HG02970 (cell line): ENCODE results near the gene WHRN.
A peak's percentile ranks its signal among the peaks of the same experiment; 100 is the strongest.

Experiments
- ATAC-seq: cut with Tn5 transposase; IDR thresholded peaks from one replicate; pipeline ENCODE4 v1.9.1; 2021; ENCODE audit warnings: mild to moderate bottlenecking, moderate library complexity, moderate number of reproducible peaks; ENCODE audit not compliant: unreplicated experiment, low FRiP score

WHRN gene

DNA sequence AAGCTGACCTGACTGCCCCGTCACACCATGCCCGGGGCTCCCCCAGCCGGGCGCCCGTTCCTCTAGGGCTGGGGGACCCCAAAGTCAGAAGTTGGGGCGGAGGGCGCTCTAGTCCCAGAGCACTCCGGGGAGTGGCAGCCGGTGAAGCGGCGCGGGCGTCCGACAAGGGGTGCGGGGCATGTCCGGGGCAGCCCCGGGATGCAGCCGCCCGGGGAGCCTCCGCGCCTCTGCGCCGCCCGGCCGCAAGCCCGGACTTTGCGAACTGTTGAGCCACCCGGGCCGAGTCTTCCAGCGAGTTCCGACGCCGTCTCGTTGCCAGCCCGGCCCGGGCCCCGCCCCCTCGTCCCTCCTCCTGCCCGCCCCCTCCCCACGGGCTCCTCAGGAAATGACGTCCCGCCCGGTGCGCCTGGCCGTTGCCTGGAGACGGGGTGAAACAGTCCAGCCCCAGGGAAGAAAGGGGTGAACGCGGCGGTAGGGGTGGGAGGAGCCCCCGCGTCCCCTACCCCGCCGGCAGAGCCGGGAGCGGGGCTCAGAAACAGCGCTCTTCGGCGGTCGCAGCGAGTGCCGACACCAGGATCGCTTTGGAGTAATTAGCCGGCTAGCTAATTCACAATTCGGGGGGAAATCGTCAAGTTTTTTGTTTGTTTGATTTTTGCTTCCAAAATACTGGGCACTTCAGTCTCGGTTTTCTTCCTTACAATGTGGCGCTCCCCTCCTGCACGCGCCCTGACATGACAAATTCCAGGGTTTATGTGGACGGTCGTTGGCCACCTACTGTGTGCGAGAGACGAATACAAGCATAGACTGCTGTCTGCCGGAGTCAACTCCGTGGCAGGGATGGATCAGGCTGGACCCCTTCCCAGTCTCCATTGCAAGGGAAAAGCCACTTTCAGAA, at the start of gene WHRN:
TSS of gene WHRN (minus strand) at position 287 of the 895 bp plus-strand sequence. CDS start 672 bp downstream, outside the sequence.
- peak; percentile 79 for ATAC-seq

GRCh38 chr9:114553202-114553601, 47.9 kb upstream of the WHRN start:
- ATAC-seq, result no peak

- no peak for ATAC-seq
Measured at GRCh38 chr9:114552706-114553105, 47.4 kb upstream of the WHRN start.

- ATAC-seq, result no peak
Measured at GRCh38 chr9:114551750-114552685, 46.7 kb upstream of the WHRN start.

DNA sequence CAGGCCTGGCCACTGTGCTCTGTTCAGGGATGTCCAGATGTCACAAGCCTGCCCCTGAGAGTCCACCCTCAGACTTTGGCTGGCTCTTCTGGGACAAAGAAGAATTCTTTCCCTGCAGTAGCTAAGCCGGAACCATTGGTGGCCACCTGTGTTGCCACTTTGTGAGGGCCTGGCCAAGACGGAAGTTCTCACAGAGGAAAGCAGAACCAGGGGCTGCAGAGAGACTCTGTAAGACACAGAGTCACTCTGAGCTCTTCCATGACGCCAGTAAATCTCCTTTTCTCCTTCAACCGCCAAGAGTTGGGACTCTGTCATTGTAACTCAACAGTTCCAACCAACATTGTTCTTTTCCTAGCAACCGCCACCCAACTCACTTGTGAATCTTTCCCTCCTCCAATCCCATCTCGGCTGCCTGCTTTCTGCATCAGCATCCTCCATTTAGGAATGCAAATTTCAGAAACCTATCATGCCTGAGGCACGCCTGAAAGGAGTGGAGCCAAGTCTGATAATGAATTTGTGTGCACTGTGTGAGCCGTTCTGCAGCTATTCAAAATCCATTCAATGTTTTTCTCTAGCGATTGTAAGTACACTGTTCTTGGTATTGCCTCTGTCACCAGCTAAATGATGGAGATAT, 44.5 kb upstream of the WHRN start:
- no peak for ATAC-seq

GRCh38 chr9:114546851-114547250, 41.6 kb upstream of the WHRN start:
- ATAC-seq, result no peak

- ATAC-seq, result no peak
Measured at GRCh38 chr9:114545055-114545454, 39.8 kb upstream of the WHRN start.

GRCh38 chr9:114539701-114540380, 34.6 kb upstream of the WHRN start:
- ATAC-seq, result no peak

DNA sequence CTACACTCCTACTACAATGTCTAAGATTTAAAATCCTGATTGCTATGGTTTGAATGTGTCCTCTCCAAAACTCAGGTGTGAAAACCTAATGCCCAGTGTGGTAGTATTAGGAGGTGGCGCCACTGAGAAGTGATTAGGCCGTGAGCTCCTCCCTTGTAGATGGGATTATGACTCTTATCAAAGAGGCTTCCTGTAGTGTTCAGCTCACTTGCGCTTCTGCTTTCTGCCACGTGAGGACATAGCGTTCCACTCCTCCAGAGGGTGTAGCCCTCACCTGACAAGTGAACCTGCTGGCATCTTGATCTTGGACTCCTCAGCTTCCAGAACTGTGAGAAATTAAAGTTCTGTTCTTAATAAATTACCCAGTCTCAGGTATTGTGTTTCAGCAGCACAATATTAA, 33.0 kb upstream of the WHRN start:
- ATAC-seq, result no peak

GRCh38 chr9:114532561-114533237, 27.4 kb upstream of the WHRN start:
- no peak for ATAC-seq

DNA sequence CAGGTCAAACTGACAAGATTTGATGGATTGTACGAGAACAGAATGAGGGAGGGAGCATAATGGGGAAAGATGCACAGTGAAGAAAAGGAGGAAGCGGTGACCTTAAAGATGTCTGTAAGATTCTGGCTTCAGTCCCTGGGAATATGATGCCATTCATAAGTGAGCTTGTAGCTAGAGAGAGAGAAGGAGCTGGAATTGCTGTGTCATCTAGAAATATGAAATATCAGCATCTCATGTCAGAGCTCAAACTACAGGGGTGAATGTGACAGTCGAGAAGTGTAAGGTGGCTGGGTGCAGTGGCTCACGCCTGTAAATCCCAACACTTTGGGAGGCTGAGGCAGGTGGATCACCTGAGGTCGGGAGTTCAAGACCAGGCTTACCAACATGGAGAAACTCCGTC, 24.0 kb upstream of the WHRN start:
- no peak for ATAC-seq

- no peak for ATAC-seq
Measured at GRCh38 chr9:114526807-114527206, 21.5 kb upstream of the WHRN start.

DNA sequence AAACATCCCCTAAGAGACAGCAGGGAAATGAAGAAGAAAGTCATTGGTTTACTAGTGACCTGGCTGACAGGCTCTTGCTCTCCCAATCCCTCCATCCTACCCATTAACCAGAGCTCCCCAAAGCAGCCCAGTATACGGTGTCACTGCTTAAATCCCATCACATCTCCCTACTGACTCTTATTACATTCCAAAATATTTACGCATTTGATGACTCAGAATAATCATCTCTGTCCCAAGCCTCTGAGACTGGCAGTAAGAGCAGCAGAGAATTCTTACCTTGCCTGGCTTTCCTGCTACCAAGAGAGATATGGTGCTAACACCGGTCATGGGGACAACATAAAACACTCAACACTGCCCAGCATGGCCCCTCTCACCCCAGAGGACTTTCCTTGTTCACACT, 20.2 kb upstream of the WHRN start:
- ATAC-seq, result no peak

GRCh38 chr9:114524247-114524681, 19.0 kb upstream of the WHRN start:
- no peak for ATAC-seq

DNA sequence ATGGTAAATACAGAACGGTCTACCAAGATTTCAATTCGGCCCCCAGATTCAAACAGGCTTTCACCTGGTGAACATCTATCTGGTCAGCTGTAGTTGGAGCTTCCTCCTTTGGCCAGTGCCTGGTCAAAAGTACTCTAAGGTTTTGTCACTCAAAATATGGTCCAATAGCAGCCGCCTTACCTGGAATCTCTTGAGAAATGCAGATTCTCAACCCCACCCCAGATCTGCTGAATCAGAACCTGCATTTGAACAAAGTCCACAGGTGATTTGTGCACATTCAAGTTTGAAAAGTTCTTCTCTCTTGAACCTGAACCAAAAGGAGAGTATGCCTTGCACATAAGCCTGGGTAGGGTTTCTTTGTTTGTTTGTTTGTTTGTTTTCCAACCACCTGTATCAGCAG, 17.6 kb upstream of the WHRN start:
- ATAC-seq, result no peak

GRCh38 chr9:114522286-114522685, 17.0 kb upstream of the WHRN start:
- no peak for ATAC-seq

- ATAC-seq, result no peak
Measured at GRCh38 chr9:114521846-114522245, 16.6 kb upstream of the WHRN start.

GRCh38 chr9:114518599-114519022, 13.3 kb upstream of the WHRN start:
- no peak for ATAC-seq

DNA sequence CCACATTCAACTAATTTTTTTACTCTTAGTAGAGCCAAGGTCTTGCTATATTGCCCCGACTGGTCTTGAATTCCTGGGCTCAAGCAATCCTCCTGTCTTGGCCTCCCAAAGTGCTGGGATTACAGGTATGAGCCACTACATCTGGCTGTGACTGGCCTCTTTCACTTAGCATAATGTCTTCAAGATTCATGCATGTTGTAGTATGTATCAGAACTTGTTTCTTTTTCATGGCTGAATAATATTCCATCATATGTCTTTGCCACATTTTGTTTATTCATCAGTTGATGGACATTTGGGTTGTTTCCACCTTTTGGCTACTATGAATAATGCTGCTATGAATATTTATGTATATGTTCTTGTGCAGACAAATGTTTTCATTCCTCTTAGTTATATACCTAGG, 12.8 kb upstream of the WHRN start:
- ATAC-seq, result no peak

DNA sequence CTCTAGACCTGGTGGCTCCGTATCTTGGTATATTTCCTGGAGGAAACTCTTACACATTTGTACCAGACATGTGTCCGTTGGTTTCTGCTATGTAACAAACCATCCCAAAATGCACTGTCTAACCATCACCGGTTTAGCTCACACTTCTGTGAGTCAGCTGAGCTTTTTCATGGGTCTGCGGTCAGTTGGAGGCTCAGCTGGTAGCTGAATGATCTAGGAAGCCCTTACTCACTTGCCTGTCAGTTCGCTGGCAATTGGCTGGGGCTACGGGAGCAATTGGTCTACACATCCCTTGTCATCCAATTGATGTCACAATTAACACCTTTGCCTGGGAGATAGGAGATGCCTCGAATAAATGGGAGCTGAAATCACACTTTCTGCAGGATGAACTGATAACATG, 11.6 kb upstream of the WHRN start:
- no peak for ATAC-seq
